Sigmoid colon (tissue), 3 donors: ENCODE measurements around the gene PDLIM5.

Experiments
- CTCF ChIP-seq, 4 experiments: fragments of 450-650 bp in 3 of 4; fragments of 200-600 bp in 1 of 4; IDR thresholded peaks; one replicate each; pipeline ENCODE4 v1.5.1; 2016 to 2019; ENCODE audit warnings: antibody characterized with exemption in 4 of 4, mild to moderate bottlenecking in 3 of 4, moderate library complexity in 2 of 4
- POLR2A ChIP-seq, 2 donors: fragments of 450-650 bp; IDR thresholded peaks; one replicate each; pipeline ENCODE4 v1.6.1; 2016; ENCODE audit warnings: antibody characterized with exemption in 2 of 2, mild to moderate bottlenecking in 2 of 2, moderate library complexity in 2 of 2

- TF ChIP-seq CTCF (IDR thresholded peaks at IDR 0.05), result no peak
- TF ChIP-seq POLR2A (IDR thresholded peaks at IDR 0.05), result no peak
Measured at GRCh38 chr4:94483895-94484294, 32.2 kb downstream of the PDLIM5 start.
